Kidney epithelial cell (primary cell): ENCODE measurements around the gene FTO. TPM values are rescaled to one million over a fixed set of nuclear protein-coding genes. Genes with fewer than 3 reads are reported as not detected.

Source experiments
- DNase-seq: peaks from one replicate; pipeline ENCODE4 v3.0.0-alpha.2; 2010; ENCODE audit warnings: low read depth
- H3K27me3 ChIP-seq: 2 replicates; pipeline ENCODE4 v1.6.0; 2011; ENCODE audit warnings: low read length; ENCODE audit not compliant: control insufficient read depth, insufficient read depth
- H3K36me3 ChIP-seq: 2 replicates; pipeline ENCODE4 v1.5.1; 2011; ENCODE audit warnings: low read length; ENCODE audit not compliant: control insufficient read depth, insufficient read depth
- H3K4me3 ChIP-seq: 2 replicates; pipeline ENCODE4 v1.5.1; 2011; ENCODE audit warnings: low read depth, mild to moderate bottlenecking, control low read depth, low read length
- total RNA-seq: library from RNA; depleted of rRNA; stranded (reverse); fragments of >200 nt; gene quantifications from 2 replicates; pipeline ENCODE4 v1.2.3, GENCODE V29; 2015
- TF ChIP-seq, protein P1 (sequence below): IDR thresholded peaks from 2 replicates; pipeline ENCODE4 v1.5.1; 2011; ENCODE audit warnings: mild to moderate bottlenecking, moderate library complexity, low read length, control low read depth, inconsistent platforms; ENCODE audit not compliant: insufficient read depth, poor library complexity, severe bottlenecking

Gene FTO
- total RNA-seq, 1 donor from 2014 or later = 66.9 TPM

DNA sequence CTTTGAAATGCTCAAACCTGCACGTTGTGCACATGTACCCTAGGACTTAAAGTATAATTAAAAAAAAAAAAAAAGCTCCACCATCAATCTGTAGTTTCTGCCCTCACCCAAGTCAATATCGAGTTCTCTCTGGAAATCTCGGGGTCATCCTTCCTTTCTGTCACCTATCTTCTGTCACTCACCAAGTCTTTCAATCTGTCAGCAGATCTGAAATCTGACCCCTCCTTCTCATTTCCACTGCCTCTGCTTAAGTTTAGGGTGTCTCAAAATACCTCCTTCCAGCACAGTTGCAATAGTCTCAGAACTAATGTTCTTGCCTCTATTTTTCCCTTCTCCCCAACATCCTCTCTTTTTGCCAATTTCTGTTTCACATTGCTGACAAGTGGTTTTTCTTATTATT is 32.3 kb downstream of the FTO start:
- no peaks in the 10 kb centered on the region for H3K36me3 ChIP-seq
- no peak for DNase-seq
- H3K4me3 ChIP-seq = no peak overlapping the region
- H3K27me3 ChIP-seq = no peaks in the 10 kb centered on the region
- TF ChIP-seq, protein P1, sequence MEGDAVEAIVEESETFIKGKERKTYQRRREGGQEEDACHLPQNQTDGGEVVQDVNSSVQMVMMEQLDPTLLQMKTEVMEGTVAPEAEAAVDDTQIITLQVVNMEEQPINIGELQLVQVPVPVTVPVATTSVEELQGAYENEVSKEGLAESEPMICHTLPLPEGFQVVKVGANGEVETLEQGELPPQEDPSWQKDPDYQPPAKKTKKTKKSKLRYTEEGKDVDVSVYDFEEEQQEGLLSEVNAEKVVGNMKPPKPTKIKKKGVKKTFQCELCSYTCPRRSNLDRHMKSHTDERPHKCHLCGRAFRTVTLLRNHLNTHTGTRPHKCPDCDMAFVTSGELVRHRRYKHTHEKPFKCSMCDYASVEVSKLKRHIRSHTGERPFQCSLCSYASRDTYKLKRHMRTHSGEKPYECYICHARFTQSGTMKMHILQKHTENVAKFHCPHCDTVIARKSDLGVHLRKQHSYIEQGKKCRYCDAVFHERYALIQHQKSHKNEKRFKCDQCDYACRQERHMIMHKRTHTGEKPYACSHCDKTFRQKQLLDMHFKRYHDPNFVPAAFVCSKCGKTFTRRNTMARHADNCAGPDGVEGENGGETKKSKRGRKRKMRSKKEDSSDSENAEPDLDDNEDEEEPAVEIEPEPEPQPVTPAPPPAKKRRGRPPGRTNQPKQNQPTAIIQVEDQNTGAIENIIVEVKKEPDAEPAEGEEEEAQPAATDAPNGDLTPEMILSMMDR = no peak

DNA sequence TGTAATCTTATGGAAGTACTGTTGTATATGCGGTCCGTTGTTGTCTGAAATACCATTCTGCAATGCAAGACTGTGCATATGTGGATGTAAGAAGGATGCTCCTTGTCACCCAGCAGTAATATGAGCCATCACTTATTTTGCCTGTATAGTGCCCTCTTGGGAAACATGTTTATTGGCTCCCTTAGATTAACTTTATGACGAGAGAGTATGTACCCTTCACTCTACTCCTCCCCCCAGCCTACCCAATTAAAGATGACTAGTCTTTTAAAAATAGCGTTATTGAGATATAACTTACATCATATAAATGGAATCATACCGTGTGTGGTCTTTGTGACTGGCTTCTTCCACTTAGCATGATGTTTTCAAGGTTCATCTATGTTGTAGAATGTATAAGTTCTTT is 33.6 kb downstream of the FTO start:
- H3K36me3 ChIP-seq = no peaks in the 10 kb centered on the region
- TF ChIP-seq, protein P1 = no peak
- no peak overlapping the region for H3K4me3 ChIP-seq
- no peaks in the 10 kb centered on the region for H3K27me3 ChIP-seq
- no peak for DNase-seq

DNA sequence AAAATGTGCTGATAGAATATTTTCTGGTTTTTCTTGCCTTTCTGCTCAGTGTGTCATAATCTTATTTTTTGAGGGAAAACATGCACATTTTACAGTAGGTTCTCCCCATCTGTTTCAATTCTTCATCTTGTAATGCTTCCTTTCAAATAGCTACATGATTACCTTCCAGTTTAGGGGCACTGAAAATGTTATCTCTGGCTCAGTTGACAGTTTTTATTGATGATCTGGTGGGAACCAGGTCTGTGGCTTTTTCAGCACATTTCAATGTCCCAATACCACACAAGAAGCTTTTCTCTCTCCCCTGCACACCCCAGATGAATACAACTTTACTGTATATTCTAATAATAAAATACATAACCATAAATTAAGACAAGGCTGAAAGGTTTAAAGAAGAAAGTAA is 36.5 kb downstream of the FTO start:
- TF ChIP-seq, protein P1 = no peak
- H3K4me3 ChIP-seq = no peak overlapping the region
- no peaks in the 10 kb centered on the region for H3K36me3 ChIP-seq
- no peaks in the 10 kb centered on the region for H3K27me3 ChIP-seq
- no peak for DNase-seq

DNA sequence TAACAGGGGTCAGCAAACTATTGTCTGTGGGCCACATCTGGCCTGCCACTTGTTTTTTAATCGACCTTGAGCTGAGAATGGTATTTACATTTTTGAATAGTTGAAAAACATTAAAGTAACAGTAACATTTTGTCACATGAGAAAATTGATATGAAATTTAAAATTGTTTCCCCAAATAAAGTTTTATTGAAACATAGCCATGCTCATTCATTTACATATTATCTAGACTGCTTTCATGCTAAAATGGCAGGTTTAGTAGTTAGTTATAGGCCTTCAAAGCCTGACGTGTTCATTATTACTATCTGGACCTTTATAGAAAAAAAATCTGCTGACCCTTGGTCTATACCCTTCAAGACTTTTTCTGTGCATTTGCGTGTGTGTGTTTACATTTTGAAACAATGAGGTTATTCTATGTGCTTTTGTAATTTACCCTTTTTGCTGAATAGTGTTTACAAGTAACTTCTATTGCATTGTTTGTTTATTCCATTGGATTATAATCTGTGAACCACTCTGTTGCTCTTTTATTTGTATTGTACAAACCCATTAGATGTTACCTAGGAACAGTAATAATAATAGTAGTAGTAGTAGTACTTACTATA is 37.1 kb downstream of the FTO start:
- TF ChIP-seq, protein P1 = no peak
- no peak for DNase-seq

DNA sequence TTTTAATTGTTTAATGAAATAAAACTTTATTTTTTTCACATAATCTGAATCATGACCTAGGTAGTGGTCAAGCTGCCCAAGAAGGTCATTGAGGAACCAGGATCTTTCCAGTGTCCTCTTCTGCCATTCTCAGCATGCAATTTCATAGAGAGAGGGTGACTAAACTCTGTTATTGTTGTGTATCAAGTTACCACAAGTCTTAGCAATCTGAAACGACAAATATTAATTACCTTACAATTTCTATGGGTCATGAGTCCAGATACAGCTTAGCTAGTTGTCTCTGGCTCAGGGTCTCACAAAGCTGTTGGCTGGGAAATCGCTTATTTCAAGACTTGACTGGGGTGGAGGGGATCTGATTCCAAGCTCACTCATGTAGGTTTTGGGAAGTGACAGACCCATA is 37.6 kb downstream of the FTO start:
- Histone ChIP-seq H3K4me3 (no peak overlapping the region), H3K36me3 (no peaks in the 10 kb centered on the region), H3K27me3 (no peaks in the 10 kb centered on the region)
- TF ChIP-seq, protein P1 = no peak
- no peak for DNase-seq

More for the DNA sequence above, 37.1 kb downstream of the FTO start:
- H3K27me3 ChIP-seq = no peaks in the 10 kb centered on the region
- H3K36me3 ChIP-seq = no peaks in the 10 kb centered on the region
- H3K4me3 ChIP-seq = no peak overlapping the region

DNA sequence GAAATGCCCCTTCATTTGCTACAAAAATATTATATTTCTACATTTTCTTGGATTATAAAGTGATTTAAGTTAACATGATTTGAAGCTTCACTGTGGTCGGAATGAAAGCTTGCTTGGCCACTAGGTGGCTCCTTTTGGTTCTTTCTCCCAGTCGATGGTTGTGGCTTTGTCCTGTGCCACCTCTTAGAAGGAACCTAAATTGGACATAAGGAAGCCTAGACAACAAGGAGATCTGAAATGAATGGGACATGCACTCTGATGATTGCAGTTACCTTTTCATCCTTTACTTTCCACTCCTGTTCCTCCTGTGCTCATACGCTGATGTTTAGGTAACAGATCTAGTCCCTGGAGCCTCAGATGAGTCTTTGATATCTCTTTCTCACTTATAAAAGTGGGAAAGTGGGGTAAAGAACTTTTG is 39.2 kb downstream of the FTO start:
- TF ChIP-seq, protein P1 = peak; percentile 68
- no peaks in the 10 kb centered on the region for H3K36me3 ChIP-seq
- H3K27me3 ChIP-seq = no peaks in the 10 kb centered on the region
- no peak for DNase-seq
- H3K4me3 ChIP-seq = no peak overlapping the region
